Hematopoietic multipotent progenitor cell treated with erythropoietin and hydrocortisone succinate and interleukin-3 and kit ligand, for 4 days (in vitro differentiated cells): ENCODE results near the gene P4HB.

Experiments
- DNase-seq: peaks from one replicate; pipeline ENCODE4 v3.0.0-alpha.2; 2015

The P4HB gene

DNA sequence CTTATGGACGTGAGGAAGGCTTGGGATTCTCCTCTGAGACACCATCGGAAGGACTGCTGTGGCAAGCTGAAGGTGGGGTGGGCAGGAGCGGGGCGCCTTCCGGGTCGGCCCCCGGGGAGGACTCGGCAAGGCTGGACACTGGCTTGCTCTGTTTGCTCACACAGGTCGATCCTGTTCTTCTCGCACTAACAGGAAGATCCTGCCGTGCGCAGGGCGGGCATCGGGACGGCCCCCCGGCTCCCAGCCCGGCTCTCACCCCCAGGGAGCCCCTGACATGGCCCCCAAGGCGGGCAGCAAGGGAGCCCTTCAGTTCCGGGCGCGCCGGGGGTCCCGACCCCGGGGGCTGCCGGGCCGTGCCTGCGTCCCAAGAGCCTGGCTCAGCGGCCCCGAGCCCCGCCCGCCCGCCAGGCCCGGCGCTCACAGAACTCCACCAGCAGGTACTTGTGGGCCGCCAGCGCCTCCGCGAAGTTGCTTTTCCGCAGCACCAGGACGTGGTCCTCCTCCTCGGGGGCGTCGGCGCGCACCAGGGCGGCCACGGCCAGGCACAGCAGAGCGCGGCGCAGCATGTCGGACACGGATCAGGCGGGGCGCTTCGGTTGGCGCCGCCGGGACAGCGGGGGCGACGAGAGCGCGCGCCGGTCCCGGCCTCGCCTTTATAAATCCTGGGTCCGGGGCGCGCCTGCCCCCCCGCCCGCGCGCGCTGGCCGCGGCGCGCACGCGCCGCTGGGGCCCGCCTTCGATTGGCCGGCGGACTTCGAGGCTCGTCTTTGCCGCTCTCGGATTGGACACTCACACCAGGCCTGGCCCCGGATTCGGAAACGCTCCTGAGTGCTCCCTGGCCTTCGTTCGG is at the start of gene P4HB:
Gene P4HB (minus strand): TSS at position 630 of the 850 bp plus-strand sequence. CDS start 64 bp downstream, at position 566.
- DNase-seq: no peak

DNA sequence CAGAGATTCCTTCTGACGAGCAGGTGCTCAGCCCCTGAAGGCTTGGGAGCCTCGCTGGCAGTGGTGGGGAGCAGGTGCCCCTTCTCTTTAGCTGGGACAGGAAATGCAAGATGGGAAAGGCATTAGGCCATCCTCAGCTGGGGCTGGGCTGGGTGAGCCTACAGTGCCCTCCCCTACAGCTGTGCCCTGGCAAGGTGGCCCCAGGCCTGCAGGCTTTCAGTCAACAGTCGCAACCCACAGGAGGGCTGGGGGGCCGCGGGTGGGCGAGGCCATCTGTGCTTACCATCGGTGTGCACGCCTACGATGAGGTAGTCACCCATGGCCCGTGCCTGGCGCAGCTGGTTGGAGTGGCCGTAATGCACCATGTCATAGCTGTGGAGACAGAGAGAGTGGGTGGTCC is 48.9 kb upstream of the P4HB start:
- no peak for DNase-seq

DNA sequence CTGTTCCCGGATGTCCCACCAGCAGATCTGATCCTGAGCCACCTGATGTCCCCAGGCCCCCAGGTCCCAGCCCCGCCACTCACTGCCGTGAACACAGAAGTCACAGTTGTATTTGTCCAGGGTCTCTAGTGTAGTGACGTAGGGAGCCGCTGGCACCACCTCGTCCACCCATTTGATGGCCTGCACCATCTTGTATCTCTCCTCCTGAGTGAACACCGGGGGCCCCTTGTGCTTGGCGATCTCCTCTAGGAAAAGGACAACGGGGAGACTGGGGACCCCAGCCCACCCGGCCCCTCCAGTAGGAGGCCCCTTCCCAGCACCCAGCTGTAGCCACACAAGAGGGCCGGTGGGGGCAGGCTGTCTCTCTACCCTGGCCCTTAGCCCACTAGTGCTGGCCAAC is 48.5 kb upstream of the P4HB start:
- DNase-seq: no peak

DNA sequence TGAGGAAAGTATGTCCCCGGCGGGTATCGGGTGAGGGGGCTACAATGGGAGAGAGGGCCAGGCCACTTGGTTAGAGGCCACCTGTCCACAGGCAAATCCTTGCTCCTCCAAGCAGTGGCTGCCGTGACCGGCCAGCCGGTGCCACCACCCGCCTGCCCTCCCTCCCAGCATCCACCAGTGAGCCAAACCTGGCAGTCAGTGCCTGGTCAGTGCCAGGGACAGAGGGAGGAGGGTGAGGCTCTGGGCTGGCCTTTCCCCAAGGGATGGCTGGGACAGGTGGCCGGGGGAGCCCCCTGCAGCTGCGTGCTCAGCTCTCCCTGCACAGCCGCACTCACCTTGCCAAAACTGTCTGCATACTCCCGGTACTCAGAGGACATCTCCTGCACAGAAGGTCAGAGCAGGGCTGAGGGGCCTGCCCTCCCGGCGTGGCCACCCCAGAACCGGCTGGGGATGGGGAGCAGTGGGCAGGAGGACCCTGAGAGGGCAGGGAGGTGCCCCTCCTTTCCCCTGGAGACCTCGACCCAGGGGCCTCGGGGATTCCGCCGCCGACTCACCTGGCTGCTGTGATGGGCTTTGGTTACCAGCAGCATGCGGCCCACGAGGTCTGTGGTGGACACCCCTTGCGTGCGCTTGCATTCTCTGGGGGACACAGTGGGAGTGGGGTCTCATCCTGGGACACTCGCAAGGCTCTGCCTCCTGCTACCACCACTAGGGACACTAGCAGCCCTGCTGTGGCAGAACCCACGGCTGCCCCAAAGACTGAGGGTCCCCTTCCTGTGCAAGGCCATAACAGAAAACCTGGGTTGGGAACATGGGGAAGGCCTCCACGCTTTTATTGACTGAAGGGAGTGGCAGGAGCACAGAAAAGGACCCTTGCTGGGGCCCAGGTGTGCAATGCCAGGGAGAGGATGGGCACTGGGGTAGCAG is 47.1 kb upstream of the P4HB start:
- no peak for DNase-seq

DNA sequence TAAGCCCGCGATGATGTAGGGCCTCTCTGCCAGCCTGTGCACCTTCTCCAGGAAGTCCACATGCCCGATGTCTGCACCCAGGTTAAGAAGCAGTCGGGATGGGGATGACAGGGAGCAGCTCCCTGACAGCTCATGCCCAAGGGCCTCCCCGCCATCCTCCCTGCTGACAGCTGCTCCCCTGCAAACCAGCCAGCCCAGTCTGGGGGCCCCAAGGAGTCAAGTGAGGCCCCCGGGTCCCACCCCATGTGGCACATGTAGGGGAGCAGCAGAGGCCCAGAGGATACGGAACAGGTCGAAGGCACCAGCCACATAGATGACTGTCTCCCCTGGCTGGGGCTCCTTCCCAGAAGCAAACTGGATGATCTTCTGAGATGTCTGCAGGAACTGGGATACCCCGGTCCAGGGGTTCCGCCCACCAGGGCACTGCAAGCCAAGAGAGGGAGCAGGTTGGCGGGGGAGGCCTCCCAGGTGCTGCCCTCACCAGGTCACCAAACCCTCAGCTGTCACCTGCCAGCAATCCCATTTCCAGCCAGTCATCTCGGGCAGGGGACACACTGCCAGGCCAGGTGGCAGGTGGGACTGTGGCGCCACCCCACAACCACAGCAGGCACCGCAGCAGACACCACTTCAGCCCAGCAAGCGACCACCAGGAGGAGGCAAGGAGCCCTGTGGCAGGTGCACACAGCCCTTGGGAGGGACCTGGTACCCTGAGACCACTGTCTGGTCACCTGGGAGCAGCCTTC is 46.3 kb upstream of the P4HB start:
- no peak for DNase-seq

DNA sequence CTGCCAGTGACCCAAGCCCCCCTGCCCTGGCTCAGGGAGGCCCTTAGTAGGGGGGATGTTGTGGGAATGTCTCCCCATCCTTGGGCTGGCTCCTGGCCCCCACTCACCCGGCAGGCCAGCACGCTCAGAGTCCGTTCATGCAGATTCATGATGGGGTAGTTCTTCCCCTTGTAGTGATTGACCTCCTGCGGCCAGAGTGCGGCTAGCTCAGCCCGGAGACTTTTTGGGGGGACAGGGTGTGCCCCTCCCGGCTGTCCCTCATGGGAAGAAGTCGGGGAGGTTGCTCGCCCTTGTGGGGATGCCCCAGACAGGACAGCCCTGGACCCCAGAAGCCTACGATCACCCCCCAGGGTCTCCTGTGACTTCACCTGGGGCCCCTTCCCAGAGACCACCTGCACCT is 45.7 kb upstream of the P4HB start:
- no peak for DNase-seq

DNA sequence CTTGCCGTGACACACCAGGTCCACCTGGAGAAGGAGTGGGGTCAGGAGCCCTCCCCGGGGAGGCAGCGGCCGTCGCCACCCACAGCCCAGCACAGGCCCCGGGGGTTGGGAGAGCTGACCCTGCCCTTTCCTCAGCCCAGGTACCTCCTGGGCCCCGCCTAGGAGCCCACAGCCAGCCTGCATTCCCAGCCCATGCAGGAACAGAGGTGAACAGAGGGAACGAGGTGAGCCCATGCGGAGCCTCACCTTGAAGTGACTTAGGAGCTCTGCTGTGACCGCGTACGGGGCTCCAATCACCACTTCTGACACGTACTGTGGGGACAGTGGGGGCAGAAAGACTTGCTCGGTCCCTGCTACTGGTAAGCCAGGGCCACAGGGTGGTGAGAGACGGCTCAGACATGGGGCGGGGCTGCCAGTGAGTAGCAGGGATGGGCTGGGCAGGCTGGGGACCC is 45.1 kb upstream of the P4HB start:
- no peak for DNase-seq

DNA sequence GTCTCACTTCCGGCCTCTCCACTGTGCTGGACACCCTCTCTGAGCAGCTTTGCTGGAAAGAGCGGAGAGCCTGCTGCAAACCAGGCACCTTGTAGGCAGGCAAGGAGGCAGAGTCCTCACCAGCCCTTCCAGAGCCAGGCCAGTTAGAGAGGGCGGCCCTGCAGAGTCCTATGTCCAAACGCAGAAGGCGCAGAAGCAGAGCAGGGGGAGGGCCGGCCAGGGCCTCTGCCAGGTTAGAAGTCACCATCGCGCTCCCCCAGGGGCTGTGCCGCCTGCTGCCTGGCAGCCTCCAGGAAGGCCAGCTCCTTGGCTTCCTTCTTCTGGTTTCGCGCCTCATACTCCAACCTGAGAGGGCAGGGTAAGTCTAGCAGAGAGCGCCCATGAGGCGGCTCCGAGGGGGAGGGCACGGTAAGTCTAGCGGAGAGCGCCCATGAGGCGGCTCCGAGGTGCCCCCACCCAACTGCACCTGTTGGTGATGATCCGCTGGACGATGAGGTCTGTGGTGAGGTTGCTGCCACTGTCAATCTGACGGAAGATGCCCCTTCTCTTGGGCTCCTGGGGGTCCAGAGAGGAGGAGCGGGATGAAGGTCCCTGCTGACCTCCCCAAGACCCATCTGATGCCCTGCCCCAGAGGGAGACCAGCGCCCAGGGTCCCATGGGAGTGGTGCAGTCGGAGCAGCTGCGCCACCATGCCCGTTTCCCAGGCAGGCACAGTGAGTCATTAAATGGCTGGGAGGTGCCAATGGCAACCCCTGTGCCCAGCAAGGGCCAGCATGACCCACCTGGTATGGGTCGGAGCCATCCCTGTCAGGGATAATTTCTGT is 44.5 kb upstream of the P4HB start:
- no peak for DNase-seq

DNA sequence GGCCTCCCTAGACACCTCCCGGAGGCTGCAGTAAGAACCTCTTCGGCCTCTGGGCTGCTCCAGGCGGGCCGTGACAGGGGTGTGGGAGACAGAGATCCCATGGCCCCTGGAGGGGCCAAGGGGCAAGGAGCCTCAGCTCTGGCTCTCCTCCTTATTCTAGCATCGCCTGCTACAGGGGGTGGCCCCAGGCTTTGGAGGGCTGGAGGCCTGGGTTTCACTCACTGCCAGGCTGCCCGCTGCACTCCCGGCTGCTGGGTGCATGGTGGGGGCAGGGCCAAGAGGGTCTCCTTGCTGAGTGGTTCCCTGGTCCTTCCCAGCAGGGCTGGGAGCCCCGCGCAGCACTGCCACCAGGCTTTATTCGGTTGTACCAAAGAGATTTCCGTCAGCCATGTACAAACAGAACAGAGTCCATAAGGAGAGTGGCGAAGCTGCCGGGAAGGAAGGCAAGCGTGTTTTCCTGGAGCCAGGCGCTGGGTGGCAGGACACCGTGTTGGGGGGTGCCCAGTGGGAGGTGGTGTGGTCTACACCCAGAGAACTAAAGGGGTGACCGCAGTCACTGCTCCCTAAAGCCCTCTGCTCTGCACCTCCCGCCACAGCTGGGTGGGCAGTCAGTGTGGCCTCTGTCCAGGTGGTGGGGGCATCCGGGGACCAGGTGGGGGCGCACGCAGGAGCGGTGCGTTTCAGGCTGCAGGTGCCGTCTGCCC is 43.7 kb upstream of the P4HB start:
- DNase-seq: no peak

DNA sequence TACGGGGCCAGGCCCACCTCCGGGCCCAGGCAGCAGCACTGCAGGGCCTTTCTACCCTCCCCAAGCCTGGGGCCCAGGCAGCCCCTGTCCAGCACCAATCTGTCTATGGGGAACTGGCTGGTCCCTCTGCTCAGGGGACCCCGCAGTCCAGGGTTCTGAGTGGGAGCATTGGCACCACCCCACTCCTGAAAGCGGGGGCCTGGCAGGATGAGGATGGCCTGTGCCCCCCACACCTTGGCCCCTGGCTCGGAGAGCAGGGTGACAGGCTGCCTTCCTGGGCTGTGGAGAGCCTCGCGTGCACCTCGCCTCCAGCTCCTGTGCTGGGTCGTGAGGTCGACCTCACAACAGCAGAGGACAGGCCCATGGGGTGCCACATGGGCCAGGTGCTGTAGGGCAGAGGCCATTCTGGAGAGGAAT is 43.1 kb upstream of the P4HB start:
- no peak for DNase-seq

DNA sequence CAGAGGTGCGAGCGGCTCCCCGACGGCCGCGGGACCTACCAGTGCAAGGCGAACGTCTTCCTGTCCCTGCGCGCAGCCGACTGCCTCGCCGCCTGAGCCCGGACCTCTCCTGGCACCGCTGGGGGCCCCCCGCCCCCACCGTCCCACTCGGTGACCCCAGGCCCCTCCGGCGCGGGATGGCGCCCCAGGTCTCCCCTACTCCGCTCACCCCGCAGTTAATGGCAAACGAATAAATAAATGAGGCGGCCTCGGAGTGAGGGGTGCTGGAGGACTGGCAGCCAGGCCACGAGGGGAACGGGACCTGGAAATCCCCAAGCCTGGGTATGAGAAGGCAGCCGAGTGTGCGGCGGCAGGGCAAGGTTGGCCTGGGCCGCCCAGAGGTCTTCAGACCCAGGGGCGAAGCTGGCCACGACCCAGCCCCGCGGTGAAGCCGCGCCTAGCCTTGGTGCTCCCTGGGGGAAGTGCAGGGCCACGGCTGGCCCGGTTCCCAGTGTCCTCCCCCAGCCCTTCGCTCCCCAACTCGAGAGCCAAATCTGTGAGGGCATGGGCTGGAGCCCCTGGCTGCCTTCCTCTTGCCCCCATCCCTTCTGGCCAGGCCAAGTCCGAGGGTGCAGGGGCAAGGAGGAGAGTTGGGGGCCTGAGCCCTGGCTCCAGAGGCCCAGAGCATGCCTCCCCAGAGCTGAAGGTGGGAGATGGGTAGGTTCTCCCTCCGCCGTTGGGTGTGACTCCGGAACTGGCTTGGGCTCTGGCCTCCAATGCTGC is 42.5 kb upstream of the P4HB start:
- DNase-seq: peak; percentile 41

DNA sequence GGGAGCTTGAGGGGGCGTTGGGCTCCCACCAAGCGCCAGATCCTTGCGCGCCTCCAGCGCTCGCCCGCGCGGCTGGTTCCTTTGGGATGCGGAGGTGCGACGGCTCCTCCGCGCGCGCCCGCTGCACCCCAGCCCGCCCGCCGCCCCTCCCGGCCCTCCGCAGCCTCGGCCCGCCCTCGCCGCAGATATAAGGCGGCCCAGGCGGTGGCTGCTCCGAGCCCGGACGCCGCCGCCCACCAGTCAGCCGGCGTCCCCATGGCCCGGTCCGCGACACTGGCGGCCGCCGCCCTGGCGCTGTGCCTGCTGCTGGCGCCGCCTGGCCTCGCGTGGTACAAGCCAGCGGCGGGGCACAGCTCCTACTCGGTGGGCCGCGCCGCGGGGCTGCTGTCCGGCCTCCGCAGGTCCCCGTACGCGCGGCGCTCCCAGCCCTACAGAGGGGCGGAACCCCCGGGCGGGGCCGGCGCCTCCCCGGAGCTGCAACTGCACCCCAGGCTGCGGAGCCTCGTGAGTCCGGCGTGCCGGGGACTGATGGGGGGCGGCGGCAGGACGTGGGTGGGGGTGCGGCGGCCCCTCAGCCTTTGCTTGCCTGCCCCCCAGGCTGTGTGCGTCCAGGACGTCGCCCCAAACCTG is 41.8 kb upstream of the P4HB start, which contains the start of gene NPB:
Gene NPB (plus strand): TSS at position 216 of the 630 bp plus-strand sequence. CDS start 40 bp downstream, at position 256.
- peak; percentile 77 for DNase-seq

DNA sequence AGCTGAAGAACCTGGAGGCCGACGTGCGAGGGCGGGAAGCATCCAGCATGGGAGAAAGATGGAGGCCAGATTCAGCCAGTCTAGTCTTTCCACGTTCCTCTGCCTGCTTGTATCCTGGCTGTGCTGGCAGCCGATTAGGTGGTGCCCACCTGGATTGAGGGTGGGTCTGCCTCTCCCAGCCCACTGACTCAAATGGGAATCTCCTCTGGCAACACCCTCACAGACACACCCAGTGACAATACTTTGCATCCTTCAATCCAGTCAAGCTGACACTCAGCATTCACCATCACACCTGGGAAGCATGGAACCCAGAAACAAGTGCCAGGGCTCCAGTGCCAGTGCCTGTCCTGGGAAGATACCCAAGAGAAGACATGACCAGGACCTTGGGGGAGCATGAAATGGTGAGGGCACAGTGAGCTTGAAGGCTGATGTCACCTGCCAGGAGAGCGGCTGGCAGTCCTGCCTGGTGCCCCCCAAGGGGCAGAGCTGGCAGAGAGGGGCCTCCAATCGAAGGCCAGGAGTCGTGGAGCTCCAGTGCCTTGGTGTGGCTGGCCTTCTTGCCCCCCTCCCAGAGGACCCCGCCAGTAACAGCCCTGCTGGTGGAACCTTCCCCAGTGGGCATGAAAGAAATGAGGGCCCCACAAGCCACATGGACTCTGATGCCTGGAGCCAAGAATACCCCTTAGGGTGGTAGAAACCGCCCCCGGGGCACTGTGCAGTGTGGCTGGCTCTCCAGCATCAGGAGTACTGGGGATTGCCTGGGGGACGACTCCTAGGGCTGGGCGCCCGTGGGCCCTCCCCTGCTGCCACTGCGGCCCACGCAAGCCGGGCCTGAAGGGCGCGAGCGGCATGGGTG is 41.1 kb upstream of the P4HB start:
- DNase-seq: no peak

DNA sequence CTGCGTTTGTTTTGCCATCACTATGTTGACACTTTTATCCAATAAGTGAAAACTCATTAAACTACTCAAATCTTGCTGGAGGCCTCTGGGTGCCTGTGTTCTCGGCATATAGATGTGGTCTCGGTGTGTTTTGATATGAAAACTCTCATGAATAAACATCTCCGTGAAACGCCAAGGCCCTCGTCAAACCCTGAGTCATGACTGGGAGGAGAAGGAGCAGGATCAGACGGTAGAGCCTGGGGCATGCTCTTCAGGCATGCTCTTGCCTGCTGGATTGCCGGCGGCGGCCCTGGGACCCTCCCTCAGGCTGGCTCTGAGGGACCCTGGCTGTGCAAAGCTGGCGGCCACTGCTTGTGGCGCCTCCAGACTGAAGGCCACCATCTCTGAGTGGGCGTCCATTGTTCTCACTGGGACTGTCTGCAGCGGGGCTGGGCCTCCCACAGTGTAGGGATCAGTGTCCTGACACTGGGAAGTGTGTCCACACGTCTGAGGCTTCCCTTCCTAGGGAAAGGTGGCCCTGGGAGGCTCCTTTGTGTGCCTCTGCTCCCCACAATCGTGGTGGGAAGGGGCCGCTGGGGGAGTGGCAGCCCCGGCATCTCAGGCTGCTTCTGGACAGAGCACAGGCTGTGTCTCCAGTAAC is 40.0 kb upstream of the P4HB start:
- no peak for DNase-seq

DNA sequence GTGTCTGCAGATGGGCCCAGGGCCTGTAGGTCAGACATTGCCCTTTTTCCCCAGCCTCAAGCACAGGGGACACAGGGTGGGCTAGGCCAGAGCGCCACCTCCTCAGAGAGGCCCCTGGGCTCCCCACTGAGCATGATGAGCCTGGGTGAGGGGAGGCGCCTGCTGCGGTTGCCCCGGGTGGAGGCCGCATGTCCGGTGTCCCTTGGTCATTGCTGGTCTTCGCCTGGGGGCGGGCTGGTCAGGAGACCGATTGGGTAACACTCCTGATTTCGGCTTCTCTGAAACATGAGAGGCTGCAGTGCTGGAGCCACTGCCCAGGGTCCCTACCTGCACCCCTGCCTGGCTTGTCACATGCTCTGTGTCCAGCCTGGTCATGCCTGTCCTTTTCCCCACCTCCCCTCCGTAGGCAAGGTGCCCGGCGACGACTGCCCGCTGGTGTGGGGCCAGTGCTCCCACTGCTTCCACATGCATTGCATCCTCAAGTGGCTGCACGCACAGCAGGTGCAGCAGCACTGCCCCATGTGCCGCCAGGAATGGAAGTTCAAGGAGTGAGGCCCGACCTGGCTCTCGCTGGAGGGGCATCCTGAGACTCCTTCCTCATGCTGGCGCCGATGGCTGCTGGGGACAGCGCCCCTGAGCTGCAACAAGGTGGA is 39.3 kb upstream of the P4HB start:
- no peak for DNase-seq

DNA sequence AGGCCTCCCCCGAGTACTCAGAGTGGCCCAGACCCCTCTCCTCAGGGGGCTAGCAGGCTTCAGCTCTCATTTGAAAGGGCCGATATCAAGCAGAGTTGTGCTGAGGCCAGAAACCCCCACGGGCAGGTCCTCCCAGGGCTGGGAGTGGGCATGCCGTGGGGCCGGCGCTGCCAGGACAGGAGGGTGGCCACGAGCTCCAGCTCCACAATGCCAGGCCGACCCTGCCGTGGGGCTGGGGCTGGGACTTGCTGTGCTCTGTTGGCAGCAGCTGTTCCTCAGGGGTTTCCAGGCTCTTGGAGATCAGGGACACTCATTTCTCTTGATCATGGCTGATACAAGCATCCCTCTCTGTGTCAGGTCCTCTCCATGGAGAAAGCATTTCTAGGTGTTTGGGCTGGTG is 38.5 kb upstream of the P4HB start:
- no peak for DNase-seq

DNA sequence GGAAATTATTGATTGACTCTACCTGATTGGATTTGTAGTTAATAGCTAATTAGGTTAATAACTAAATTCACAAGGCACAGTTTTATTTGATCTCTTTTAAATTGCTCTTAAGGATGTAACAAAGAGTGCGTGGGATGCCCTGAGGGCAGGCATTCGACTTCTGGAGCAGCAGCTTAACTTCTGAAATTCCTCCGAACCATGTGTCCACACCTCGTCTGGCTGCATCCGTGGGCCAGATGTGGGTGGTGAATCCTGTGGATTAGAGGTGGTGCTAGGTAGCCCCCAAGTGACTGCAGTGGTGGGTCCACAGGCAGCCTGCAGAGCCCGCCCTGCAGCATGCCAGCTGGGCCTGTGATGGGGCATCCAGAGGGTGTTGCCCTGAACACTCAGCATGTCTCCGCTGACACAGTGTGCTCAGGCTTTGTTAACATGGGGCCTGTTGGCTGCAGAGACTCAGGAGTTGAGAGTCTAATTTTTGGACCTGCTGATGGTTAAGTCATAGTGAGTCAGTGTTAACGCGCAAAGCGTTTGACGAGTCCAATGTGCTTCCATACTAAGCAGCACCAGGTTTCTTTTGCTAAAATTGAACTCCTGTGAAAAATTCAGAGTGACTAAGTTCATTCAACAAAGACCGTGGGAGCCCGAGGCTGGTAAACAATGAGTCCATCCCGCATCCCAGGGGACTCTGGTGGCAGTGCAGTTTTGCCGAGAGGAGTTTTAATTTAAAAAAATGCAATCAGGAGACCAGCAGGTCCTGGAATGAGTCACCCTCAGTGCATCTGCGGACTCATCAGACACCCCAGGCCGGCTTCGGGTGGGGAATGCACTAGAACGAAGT is 37.9 kb upstream of the P4HB start:
- no peak for DNase-seq
